HEK293 (cell line): ENCODE measurements around the gene KCNK2.

ENCODE experiments used
- CTCF ChIA-PET: fragments of 350-600 bp; formaldehyde crosslinking; extraction: SDS; loops from one replicate; lab custom pipeline; 2021; ENCODE audit warnings: antibody characterized with exemption; lab: Yijun Ruan, JAX
- POLR2A ChIA-PET: fragments of 300-600 bp; formaldehyde crosslinking; extraction: SDS; loops from one replicate; lab custom pipeline; 2020; ENCODE audit warnings: antibody characterized with exemption, inconsistent platforms; lab: Yijun Ruan, JAX
- H3K27ac ChIP-seq: fragments of 200-500 bp; sonication (Bioruptor generic); 2 replicates; pipeline ENCODE4 v1.5.1; 2014; ENCODE audit warnings: low read depth, low read length, control low read depth, inconsistent platforms; ENCODE audit errors: extremely low read depth
- H3K36me3 ChIP-seq, 2 experiments: fragments of 200-500 bp in 1 of 2; sonication (Bioruptor generic) in 1 of 2; 1 replicate in 1 of 2; 2 replicates in 1 of 2; pipeline ENCODE4 v1.5.1; 2014 to 2017; ENCODE audit warnings: inconsistent platforms in 2 of 2, low read length in 2 of 2; ENCODE audit not compliant: control insufficient read depth in 2 of 2, insufficient read depth in 1 of 2
- H3K4me1 ChIP-seq: fragments of 200-500 bp; sonication (Bioruptor generic); 2 replicates; pipeline ENCODE4 v1.5.1; 2014; ENCODE audit warnings: mild to moderate bottlenecking, low read length, inconsistent platforms; ENCODE audit not compliant: control insufficient read depth, insufficient read depth
- H3K4me3 ChIP-seq: 2 replicates; pipeline ENCODE4 v1.5.1; 2011; ENCODE audit warnings: low read depth, mild to moderate bottlenecking, control low read depth, low read length, moderate library complexity
- H3K9me3 ChIP-seq: fragments of 200-500 bp; sonication (Bioruptor generic); 2 replicates; pipeline ENCODE4 v1.5.1; 2014; ENCODE audit warnings: low read depth, low read length, inconsistent platforms; ENCODE audit not compliant: control insufficient read depth, insufficient read depth
- GLIS1 ChIP-seq: fragments of 450-650 bp; formaldehyde crosslinking; IDR thresholded peaks from 2 replicates; pipeline ENCODE4 v1.5.1; 2016; ENCODE audit warnings: missing biosample characterization, missing genetic modification characterization
- HIC1 ChIP-seq: fragments of 450-650 bp; formaldehyde crosslinking; IDR thresholded peaks from 2 replicates; pipeline ENCODE4 v1.5.1; 2016; ENCODE audit warnings: missing biosample characterization, missing genetic modification characterization
- SCRT1 ChIP-seq: fragments of 450-650 bp; formaldehyde crosslinking; IDR thresholded peaks from 2 replicates; pipeline ENCODE4 v1.5.1; 2016; ENCODE audit warnings: missing biosample characterization, missing genetic modification characterization, borderline replicate concordance
- SP2 ChIP-seq: fragments of 450-650 bp; formaldehyde crosslinking; IDR thresholded peaks from 2 replicates; pipeline ENCODE4 v1.5.1; 2016; ENCODE audit warnings: missing biosample characterization, missing genetic modification characterization
- YY1 ChIP-seq: fragments of 450-650 bp; formaldehyde crosslinking; IDR thresholded peaks from 2 replicates; pipeline ENCODE4 v1.5.1; 2018; ENCODE audit warnings: missing biosample characterization, missing genetic modification characterization
- ZBTB20 ChIP-seq: fragments of 450-650 bp; formaldehyde crosslinking; IDR thresholded peaks from 2 replicates; pipeline ENCODE4 v1.5.1; 2016; ENCODE audit warnings: missing biosample characterization, missing genetic modification characterization
- ZNF211 ChIP-seq: fragments of 450-650 bp; formaldehyde crosslinking; IDR thresholded peaks from 2 replicates; pipeline ENCODE4 v1.5.1; 2016; ENCODE audit warnings: low read depth, missing biosample characterization, missing genetic modification characterization
- ZNF324 ChIP-seq: fragments of 450-650 bp; formaldehyde crosslinking; IDR thresholded peaks from 2 replicates; pipeline ENCODE4 v1.5.1; 2016; ENCODE audit warnings: missing biosample characterization, missing genetic modification characterization
- ZNF391 ChIP-seq: fragments of 450-650 bp; formaldehyde crosslinking; IDR thresholded peaks from 2 replicates; pipeline ENCODE4 v1.5.1; 2016; ENCODE audit warnings: low read depth, missing biosample characterization, missing genetic modification characterization, borderline replicate concordance
- ZNF394 ChIP-seq: fragments of 450-650 bp; formaldehyde crosslinking; IDR thresholded peaks from 2 replicates; pipeline ENCODE4 v1.5.1; 2016; ENCODE audit warnings: missing biosample characterization, missing genetic modification characterization, mild to moderate bottlenecking, moderate library complexity, borderline replicate concordance
- ZNF501 ChIP-seq: fragments of 450-650 bp; formaldehyde crosslinking; IDR thresholded peaks from 2 replicates; pipeline ENCODE4 v1.5.1; 2016; ENCODE audit warnings: missing biosample characterization, missing genetic modification characterization
- ZNF514 ChIP-seq: fragments of 450-650 bp; formaldehyde crosslinking; IDR thresholded peaks from 2 replicates; pipeline ENCODE4 v1.5.1; 2016; ENCODE audit warnings: missing biosample characterization, missing genetic modification characterization
- ZNF549 ChIP-seq: fragments of 450-650 bp; IDR thresholded peaks from 2 replicates; pipeline ENCODE4 v1.5.1; 2018; ENCODE audit warnings: missing biosample characterization, missing genetic modification characterization, mild to moderate bottlenecking, inconsistent platforms, moderate library complexity
- ZNF621 ChIP-seq: fragments of 450-650 bp; formaldehyde crosslinking; IDR thresholded peaks from 2 replicates; pipeline ENCODE4 v1.5.1; 2017; ENCODE audit warnings: missing biosample characterization, missing genetic modification characterization
- ZXDB ChIP-seq: fragments of 450-650 bp; formaldehyde crosslinking; IDR thresholded peaks from 2 replicates; pipeline ENCODE4 v1.5.1; 2016; ENCODE audit warnings: missing biosample characterization, missing genetic modification characterization
- TF ChIP-seq, protein P1 (sequence below): fragments of 450-650 bp; formaldehyde crosslinking; IDR thresholded peaks from 2 replicates; pipeline ENCODE4 v1.5.1; 2016; ENCODE audit warnings: missing biosample characterization, missing genetic modification characterization
- TF ChIP-seq, protein P2 (sequence below): fragments of 450-650 bp; formaldehyde crosslinking; IDR thresholded peaks from 2 replicates; pipeline ENCODE4 v1.5.1; 2016; ENCODE audit warnings: missing biosample characterization, missing genetic modification characterization, borderline replicate concordance

Gene KCNK2

DNA sequence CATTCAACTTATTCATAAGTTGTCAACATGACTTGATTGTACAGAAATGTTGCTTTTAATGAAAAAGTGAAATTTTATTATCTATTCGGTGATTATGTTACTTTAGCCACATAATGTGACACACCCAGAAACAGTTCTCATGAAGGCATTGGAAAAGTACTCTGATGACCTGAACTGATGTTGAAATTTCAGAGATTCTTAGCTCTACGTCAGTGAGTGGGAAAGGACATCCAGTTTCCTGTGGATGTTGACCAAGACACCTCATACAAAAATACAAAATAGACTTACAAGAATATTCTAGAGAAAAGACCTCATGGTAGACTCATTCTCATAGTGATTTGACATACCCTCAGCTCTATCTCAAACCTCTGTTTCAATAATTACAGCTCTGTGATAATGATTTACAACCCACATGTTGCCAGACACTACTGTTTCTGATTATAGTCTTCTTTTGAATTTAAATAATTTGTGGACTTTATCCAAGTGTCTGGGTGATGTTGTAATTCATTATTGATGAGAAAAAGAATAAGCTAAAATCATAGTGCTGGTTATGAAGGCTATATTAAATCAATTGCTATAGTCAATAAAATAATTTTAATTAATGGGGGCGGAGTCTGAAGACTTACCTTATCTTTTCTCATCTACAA is 37.3 kb downstream of the KCNK2 start:
- no peak overlapping the region for H3K4me3 ChIP-seq
- ChIA-PET POLR2A (no interaction called here), CTCF (interaction anchor here (0.7 kb wide), 1 partner anchor 325 kb away, joined by 3 read pairs; no protein-coding TSS in a partner anchor)
- no peaks in the 10 kb centered on the region for H3K36me3 ChIP-seq
- H3K27ac ChIP-seq, result no peak overlapping the region
- no peaks in the 10 kb centered on the region for H3K9me3 ChIP-seq
- H3K4me1 ChIP-seq, result no peaks in the 10 kb centered on the region
- TF ChIP-seq ZNF394 (no peak), ZNF514 (tag by site-specific recombination) (no peak), GLIS1 (tag by site-specific recombination) (no peak)

DNA sequence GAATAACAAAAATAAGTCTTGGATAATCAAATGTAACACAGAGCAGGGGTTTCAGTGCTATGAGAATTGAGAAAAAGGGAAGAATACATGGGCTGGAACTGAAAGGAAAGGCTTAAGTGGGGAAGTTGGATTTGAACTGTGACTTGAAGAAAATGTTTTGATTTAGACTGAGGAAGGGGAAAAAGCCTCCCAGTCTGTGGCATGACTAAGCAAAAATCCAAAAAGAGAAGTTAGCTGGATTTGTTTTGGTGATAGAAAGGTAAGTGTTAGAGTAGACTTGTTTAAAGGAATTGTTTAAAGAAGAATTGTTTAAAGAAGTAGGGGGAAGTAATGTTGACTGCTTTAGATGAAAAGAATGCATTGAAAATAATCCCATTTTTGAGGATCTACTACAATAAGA is 46.0 kb downstream of the KCNK2 start:
- H3K27ac ChIP-seq, result no peak overlapping the region
- CTCF ChIA-PET, result no interaction called here

GRCh38 chr1:215131291-215131690 is 48.8 kb downstream of the KCNK2 start:
- ChIA-PET POLR2A (no interaction called here), CTCF (no interaction called here)
- Histone ChIP-seq H3K9me3 (no peaks in the 10 kb centered on the region), H3K4me3 (no peak overlapping the region), H3K36me3 (no peaks in the 10 kb centered on the region), H3K27ac (no peak overlapping the region), H3K4me1 (no peaks in the 10 kb centered on the region)
- TF ChIP-seq YY1 (no peak), ZNF324 (no peak), ZXDB (tag by site-specific recombination) (no peak), ZNF501 (no peak), ZBTB20 (tag by site-specific recombination) (no peak), ZNF514 (tag by site-specific recombination) (no peak)
- TF ChIP-seq, protein P1, sequence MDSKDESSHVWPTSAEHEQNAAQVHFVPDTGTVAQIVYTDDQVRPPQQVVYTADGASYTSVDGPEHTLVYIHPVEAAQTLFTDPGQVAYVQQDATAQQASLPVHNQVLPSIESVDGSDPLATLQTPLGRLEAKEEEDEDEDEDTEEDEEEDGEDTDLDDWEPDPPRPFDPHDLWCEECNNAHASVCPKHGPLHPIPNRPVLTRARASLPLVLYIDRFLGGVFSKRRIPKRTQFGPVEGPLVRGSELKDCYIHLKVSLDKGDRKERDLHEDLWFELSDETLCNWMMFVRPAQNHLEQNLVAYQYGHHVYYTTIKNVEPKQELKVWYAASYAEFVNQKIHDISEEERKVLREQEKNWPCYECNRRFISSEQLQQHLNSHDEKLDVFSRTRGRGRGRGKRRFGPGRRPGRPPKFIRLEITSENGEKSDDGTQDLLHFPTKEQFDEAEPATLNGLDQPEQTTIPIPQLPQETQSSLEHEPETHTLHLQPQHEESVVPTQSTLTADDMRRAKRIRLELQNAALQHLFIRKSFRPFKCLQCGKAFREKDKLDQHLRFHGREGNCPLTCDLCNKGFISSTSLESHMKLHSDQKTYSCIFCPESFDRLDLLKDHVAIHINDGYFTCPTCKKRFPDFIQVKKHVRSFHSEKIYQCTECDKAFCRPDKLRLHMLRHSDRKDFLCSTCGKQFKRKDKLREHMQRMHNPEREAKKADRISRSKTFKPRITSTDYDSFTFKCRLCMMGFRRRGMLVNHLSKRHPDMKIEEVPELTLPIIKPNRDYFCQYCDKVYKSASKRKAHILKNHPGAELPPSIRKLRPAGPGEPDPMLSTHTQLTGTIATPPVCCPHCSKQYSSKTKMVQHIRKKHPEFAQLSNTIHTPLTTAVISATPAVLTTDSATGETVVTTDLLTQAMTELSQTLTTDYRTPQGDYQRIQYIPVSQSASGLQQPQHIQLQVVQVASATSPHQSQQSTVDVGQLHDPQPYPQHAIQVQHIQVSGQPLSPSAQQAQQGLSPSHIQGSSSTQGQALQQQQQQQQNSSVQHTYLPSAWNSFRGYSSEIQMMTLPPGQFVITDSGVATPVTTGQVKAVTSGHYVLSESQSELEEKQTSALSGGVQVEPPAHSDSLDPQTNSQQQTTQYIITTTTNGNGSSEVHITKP (tag by site-specific recombination), result no peak

More for the DNA sequence above, 46.0 kb downstream of the KCNK2 start:
- H3K36me3 ChIP-seq, result no peaks in the 10 kb centered on the region
- H3K9me3 ChIP-seq, result no peaks in the 10 kb centered on the region
- no peaks in the 10 kb centered on the region for H3K4me1 ChIP-seq
- POLR2A ChIA-PET, result no interaction called here
- TF ChIP-seq SCRT1 (tag by site-specific recombination) (no peak), SP2 (tag by site-specific recombination) (no peak), ZNF621 (tag by site-specific recombination) (no peak), ZNF549 (tag by site-specific recombination) (no peak), ZNF391 (tag by site-specific recombination) (no peak)
- no peak overlapping the region for H3K4me3 ChIP-seq

DNA sequence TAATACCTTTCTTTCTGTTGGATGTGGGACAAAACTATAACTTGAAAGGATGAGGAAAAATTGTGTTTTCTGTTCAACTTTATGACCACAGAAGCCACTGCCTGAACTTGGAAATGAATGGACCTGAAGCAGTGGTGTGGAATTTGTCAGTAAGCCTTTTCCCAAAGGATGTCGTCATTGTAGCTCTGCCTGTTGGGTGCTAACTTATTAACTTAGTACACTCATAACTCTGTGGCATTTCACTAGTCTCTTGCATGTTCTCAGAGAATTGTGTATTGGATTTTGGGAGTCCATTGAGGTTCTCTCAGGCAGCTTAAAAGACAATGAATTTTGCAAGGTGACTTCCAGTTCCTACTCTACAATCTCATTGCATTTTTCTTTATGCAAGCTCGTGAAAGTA is 49.6 kb downstream of the KCNK2 start:
- Histone ChIP-seq H3K36me3 (no peaks in the 10 kb centered on the region), H3K4me1 (no peaks in the 10 kb centered on the region), H3K4me3 (no peak overlapping the region), H3K9me3 (no peaks in the 10 kb centered on the region), H3K27ac (no peak overlapping the region)
- ChIA-PET CTCF (no interaction called here), POLR2A (no interaction called here)
- TF ChIP-seq HIC1 (tag by site-specific recombination), result no peak
- no peak for TF ChIP-seq ZNF211 (tag by site-specific recombination)
- TF ChIP-seq, protein P2, sequence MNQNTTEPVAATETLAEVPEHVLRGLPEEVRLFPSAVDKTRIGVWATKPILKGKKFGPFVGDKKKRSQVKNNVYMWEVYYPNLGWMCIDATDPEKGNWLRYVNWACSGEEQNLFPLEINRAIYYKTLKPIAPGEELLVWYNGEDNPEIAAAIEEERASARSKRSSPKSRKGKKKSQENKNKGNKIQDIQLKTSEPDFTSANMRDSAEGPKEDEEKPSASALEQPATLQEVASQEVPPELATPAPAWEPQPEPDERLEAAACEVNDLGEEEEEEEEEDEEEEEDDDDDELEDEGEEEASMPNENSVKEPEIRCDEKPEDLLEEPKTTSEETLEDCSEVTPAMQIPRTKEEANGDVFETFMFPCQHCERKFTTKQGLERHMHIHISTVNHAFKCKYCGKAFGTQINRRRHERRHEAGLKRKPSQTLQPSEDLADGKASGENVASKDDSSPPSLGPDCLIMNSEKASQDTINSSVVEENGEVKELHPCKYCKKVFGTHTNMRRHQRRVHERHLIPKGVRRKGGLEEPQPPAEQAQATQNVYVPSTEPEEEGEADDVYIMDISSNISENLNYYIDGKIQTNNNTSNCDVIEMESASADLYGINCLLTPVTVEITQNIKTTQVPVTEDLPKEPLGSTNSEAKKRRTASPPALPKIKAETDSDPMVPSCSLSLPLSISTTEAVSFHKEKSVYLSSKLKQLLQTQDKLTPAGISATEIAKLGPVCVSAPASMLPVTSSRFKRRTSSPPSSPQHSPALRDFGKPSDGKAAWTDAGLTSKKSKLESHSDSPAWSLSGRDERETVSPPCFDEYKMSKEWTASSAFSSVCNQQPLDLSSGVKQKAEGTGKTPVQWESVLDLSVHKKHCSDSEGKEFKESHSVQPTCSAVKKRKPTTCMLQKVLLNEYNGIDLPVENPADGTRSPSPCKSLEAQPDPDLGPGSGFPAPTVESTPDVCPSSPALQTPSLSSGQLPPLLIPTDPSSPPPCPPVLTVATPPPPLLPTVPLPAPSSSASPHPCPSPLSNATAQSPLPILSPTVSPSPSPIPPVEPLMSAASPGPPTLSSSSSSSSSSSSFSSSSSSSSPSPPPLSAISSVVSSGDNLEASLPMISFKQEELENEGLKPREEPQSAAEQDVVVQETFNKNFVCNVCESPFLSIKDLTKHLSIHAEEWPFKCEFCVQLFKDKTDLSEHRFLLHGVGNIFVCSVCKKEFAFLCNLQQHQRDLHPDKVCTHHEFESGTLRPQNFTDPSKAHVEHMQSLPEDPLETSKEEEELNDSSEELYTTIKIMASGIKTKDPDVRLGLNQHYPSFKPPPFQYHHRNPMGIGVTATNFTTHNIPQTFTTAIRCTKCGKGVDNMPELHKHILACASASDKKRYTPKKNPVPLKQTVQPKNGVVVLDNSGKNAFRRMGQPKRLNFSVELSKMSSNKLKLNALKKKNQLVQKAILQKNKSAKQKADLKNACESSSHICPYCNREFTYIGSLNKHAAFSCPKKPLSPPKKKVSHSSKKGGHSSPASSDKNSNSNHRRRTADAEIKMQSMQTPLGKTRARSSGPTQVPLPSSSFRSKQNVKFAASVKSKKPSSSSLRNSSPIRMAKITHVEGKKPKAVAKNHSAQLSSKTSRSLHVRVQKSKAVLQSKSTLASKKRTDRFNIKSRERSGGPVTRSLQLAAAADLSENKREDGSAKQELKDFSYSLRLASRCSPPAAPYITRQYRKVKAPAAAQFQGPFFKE (tag by site-specific recombination), result no peak
